ENCODE data around the gene SPIC.
"Not testable (repeated sequence)": the region's sequence is repeated elsewhere in the genome, so short reads cannot be mapped to it uniquely, and the experiment has no call there.

Gene SPIC

GRCh38 chr12:101474711-101475386 is at the start of gene SPIC:
Gene SPIC (plus strand): TSS chr12:101475336. CDS start chr12:101476905, 1,569 bp downstream.
- no peak for DNase-seq (ENCODE audit: low read depth)

DNA sequence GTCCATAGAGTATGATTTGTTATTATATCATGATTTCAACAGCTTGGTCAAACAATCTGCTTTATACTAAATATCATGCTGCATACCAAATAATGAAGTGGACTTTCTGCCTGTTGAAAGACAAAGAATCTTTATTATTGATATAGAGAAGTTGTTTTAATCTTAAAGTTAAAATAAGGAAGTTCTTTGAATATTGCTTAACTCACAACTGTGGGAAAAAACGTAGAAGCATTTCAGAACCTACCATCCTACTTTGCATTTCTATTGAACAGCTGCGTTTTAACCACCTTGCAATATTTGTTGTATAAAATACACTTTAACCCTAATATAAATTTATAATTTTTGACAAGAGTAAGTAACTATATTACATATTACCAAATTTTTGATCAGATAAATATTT is 44.7 kb upstream of the SPIC start:
- DNase-seq (ENCODE audit: low read depth): no peak

DNA sequence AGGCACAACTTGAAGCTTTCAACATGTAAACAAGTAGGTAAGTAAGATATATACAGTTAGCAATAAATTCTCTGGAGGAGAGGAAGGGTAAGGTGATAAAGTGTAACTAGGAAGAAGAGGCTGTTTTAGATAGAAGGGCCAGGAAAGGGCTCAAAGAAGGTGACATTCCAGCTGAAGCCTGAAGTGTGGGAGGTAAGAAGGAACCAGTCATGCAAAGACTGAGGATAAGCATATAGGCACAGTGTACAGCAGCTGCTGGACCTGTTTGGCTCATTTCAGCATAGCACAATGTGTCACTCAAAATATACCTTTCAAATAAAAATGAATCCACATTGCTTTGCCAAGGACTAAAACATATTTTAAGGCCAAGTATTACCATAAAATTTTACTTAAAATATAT is 39.0 kb upstream of the SPIC start:
- no peak for DNase-seq (ENCODE audit: low read depth)

DNA sequence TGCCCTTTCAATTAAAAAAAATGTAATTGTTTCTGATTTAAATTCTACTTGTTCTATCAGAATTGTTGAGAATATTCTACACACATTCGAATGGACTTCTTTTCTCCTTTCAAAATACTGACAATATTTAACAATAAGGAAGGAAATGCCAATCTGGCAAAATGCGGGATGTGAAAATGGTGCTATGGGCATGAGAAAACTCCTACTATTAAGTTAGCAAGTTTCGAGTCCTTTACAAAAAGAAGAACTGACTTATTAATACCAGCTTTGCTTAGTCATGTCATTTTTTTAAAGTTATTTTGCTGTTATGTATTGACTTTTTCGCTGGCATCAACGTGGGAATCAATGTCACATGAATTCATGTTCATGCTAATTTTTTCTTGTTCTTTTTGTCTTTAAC is 35.9 kb upstream of the SPIC start:
- no peak for DNase-seq (ENCODE audit: low read depth)

DNA sequence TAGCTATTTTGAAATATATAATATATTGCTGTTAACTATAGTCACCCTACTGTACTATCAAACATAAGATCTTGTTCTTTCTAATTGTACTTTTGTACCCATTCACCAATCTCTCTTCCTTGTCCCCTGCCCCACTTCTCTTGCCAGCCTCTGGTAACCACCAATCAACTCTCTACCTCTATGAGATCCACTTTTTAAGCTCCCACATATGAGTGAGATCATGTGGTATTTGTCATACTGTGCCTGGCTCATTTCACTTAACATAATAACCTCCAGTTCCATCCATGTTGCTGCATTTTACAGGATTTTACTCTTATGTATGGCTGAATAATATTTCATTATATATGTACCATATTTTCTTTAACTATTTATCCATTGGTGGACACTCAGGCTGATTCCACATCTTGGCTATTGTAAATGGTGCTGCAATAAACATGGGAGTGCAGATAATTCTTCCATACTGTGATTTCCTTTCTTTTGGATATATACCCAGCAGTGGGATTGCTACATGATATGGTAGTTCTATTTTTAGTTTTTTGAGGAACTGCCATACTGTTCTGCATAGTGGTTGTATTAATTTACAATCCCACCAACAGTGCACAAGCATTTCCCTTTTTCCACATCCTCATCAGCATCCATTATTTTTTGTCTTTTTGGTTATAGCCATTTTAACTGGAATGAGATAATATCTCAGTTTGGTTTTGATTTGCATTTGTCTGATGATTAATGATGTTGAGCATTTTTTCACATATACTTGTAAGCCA is 33.5 kb upstream of the SPIC start:
- DNase-seq (ENCODE audit: low read depth): no peak

- DNase-seq (ENCODE audit: low read depth): no peak
Measured at GRCh38 chr12:101455685-101456084, 19.5 kb upstream of the SPIC start.

DNA sequence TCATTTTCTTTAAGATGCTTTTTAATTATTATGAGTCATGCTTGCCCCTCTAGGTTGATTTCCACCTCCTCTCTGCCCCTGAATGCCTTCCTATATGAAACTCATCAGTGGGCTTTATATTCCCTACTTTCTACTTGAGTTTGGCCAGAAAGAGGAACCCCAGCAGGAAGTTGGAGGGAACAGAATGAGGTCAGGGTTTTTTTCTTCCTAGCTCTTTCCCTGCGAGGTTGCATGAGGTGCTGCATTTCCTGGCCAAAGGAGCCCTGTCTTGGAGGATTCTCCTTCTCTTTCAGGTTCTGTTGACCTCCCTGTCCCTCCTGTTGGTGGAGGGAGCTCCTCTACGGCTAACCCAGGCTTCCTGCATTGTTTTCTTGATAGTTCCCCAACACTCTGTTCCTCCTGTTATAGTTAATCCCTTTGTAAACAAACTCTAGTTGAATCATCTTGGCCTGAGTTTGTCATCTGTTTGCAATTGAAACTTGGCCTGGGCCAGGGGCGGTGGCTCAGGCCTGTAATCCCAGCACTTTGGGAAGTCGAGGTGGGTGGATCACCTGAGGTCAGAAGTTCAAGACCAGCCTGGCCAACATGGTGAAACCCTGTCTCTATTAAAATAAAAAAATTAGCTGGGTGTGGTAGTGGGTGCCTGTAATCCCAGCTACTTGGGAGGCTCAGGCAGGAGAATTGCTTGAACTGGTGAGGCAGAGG is 15.3 kb upstream of the SPIC start:
- peak; percentile 71 for DNase-seq (ENCODE audit: low read depth)

DNA sequence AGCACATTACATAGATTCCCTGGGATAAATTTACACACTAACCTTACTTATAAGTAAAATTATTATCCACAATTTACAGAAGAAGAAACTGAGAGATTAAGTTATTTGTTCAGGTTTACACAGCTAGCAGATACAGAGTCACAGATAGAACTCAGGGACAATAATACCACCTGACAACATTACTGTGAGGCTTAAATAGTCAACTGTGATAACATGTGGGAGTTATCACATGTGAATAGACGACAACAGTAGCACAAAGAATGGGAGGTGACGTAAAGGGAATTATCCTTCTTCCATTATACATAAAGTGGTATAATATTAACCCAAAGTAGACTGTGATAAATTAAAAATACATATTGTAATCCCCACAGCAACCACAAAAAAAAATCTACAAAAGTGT is 6.2 kb upstream of the SPIC start:
- DNase-seq (ENCODE audit: low read depth): no peak

DNA sequence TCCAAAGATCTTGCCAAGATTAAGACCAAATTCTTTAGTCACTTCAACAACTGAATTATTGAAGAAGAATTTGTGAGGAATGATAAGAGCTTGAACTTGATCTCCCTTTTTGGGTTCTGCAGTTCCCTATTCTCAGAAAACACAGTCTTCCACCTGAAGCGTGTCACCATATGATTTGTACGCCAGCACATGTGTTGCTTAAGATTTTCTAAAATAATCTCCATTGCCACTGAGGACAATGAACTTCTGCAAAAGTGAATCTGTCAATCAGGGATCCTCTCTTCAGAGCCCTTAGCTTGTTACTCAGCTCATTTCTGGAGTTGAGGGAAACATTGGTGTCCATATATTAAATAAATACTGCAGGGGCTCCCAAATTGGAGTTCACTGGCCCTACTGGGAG is 4.2 kb upstream of the SPIC start:
- DNase-seq (ENCODE audit: low read depth): no peak

DNA sequence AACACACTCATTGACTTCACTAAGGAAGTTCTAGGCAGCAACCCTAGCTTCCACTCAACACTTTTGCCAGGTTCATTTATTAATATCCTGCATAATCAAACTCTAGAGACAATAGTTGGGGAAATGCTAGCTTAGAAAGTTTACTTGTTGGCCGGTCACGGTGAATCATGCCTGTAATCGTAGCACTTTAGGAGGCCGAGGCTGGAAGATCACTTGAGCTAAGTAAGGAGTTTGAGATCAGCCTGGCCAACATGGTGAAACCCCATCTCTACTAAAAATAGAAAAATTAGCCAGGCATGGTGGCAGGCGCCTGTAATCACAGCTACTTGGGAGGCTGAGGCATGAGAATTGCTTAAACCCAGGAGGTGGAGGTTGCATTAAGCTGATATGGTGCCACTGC is 3.3 kb upstream of the SPIC start:
- not testable (repeated sequence) for DNase-seq (ENCODE audit: low read depth)

DNA sequence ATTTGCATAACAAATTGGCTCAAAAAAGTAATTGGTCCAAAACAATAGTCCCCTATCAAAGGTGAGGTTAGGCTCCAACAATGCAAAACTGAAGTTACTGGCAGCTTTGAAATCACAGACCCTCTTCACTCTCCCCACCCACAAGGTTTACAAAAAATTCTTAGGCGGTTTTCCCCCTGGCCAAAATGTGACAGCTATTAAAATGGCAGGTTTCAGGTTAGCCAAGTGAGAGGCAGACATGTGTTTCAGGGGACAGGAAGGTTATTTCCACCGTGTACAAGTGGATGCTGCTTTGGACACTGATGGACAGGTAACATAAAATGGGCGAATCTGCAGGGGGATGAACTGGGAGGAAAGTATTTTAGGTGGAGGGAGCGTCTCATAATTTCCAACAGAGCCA is 888 bp upstream of the SPIC start:
- DNase-seq (ENCODE audit: low read depth): no peak

- no peak for DNase-seq (ENCODE audit: low read depth)
Measured at GRCh38 chr12:101475751-101476305, 692 bp downstream of the SPIC start.

GRCh38 chr12:101480849-101481248 is 5.7 kb downstream of the SPIC start:
- DNase-seq (ENCODE audit: low read depth): no peak

DNA sequence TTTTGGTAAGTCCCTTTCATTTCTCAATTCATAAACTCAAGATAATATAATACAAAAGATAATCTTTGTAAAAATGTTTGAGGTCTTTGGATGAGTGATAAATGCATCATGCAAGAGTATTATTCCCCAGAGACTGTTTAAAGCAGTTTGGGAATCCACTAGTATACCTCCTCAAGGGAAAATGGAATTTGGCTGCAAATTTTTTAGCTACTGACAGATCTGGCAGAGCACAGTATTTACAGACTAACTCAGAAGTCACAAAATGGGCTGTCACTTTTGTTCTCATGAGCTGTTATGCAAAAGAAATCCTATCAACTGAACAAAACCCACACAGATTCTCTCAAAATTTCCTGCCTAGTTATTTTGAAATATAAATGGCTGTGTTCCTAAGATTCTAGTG is 9.9 kb downstream of the SPIC start:
- DNase-seq (ENCODE audit: low read depth): no peak

DNA sequence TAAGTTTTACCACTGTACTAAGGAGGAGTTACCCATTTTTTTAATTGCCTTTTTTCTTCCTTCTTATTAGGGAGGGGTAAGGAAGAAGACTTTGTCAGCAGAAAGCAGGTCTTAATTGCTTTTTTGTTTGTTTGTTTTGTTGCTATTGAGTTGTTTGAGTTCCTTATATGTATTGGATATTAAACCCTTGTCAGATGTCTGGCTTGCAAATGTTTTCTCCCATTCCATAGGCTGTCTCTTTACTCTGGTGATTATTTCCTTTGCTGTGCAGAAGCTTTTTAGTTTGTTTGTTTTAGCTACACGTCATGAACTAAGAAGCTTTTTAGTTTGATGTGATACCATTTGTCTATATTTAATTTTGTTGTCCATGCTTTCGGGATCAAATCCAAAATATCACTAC is 13.3 kb downstream of the SPIC start:
- no peak for DNase-seq (ENCODE audit: low read depth)

GRCh38 chr12:101490286-101490920 is 15.3 kb downstream of the SPIC start:
- peak; percentile 44 for DNase-seq (ENCODE audit: low read depth)

- no peak for DNase-seq (ENCODE audit: low read depth)
Measured at GRCh38 chr12:101491329-101491728, 16.2 kb downstream of the SPIC start.

GRCh38 chr12:101493556-101493955 is 18.4 kb downstream of the SPIC start:
- DNase-seq (ENCODE audit: low read depth): no peak

GRCh38 chr12:101498252-101498651 is 23.1 kb downstream of the SPIC start:
- DNase-seq (ENCODE audit: low read depth): no peak

- DNase-seq (ENCODE audit: low read depth): no peak
Measured at GRCh38 chr12:101501410-101501995, 26.4 kb downstream of the SPIC start.

DNA sequence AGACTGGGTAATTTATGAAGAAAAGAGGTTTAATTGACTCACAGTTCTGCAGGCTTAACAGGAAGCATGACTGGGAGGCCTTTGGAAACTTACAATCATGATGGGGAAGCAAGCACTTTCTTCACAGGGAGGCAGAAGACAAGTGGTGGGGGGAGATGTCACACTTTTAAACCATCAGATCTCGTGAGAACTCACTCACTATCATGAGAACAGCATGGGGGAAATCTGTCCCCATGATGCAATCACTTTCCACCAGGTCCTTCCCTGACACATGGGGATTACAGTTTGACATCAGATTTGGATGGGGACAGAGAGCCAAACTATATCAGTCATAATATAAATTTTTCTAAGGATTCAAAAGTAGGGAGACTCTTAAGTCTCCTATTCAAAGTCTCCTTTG is 46.0 kb downstream of the SPIC start:
- DNase-seq (ENCODE audit: low read depth): no peak

DNA sequence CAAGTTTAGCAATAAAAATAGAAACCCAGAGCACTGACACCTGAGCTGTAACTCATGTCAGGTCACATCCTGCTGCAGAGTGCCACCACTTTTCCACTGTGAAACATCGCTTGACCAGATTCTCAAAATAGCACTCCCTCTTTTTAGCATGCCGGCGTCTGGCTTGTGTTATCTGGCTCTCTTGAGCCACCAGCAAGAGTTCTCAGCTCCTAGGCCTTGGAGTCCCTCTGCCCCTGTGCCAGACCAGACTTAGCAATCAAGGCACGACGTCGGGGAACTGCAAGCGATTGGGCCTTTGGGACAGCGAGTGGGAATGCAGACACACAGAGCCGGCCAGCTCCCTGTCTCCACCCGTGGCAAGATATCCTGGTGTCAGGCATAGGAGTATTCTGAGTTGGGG is 52.5 kb downstream of the SPIC start:
- DNase-seq (ENCODE audit: low read depth): no peak

All from ELR (cell line).